Endometrial microvascular endothelial cells (primary cell): ENCODE data around the gene PRSS3. TPM values are rescaled to one million over a fixed set of nuclear protein-coding genes. Genes with fewer than 3 reads are reported as not detected.
"Not testable (repeated sequence)": the region's sequence is repeated elsewhere in the genome, so short reads cannot be mapped to it uniquely, and the experiment has no call there.

Experiments
- in situ Hi-C: cut with HindIII; loops from 2 replicates; pipeline ENCODE4 v1.10.0; 2017; ENCODE audit warnings: low sequenced_read_pairs, low pct_unique_long_range_greater_than_20kb; ENCODE audit errors: inconsistent ontology term
- total RNA-seq: library from RNA; depleted of rRNA; stranded (reverse); fragments of >200 nt; gene quantifications from one replicate; pipeline ENCODE4 v1.2.3, GENCODE V29; 2015; ENCODE audit errors: inconsistent ontology term

The PRSS3 gene
- total RNA-seq, 1 donor from 2014 or later = 90.0 TPM

GRCh38 chr9:33782395-33783152 lies 12.8 kb upstream of the PRSS3 start:
- in situ Hi-C loops = no loop called here

GRCh38 chr9:33785914-33786313 lies 9.4 kb upstream of the PRSS3 start:
- in situ Hi-C loops = no loop called here

- in situ Hi-C loops = no loop called here
These were observed 8.7 kb upstream of the PRSS3 start for GRCh38 chr9:33786681-33787080.

DNA sequence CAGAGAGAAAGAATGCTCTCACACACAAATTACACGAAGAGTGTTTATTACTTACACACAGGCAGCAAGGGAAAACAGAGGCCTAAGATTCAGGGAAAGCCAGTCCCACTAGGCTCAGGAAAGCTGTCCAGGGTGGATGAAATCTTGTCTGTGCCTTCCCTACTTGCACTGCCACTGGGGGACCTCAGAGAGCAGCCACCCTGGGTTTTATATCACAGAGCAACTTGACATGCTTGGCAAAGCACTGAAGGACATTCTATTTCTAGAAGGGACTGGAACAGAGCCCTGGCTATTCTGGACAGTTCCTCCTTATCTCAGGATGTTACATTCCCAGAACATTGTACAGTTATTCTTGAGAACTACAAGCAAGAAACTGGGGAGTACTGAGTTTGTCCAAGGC lies 7.5 kb upstream of the PRSS3 start:
- in situ Hi-C loops = no loop called here

- in situ Hi-C loops = not testable (repeated sequence)
These were observed 5.9 kb upstream of the PRSS3 start for GRCh38 chr9:33789429-33789828.

GRCh38 chr9:33791117-33791516 lies 4.2 kb upstream of the PRSS3 start:
- in situ Hi-C loops = no loop called here

DNA sequence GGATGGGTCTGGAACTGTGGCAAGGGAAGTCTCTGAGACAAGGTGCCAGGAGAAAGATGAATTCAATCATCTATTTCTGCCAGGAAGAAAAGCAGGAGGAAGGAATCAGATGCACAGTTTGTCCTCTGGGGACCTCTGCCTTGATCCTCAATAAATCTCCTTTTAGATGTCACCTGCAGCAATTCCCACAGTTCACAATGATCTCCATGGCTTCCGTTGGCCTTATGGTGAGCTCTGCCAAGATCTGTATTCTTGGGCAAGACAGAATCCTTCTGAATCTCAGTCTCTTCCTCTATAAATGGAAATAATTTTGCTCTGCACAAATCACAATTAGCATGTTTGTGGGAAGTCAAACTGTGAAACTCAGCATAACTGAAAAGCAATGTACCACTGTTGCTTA lies 1.9 kb upstream of the PRSS3 start:
- in situ Hi-C loops = not testable (repeated sequence)

DNA sequence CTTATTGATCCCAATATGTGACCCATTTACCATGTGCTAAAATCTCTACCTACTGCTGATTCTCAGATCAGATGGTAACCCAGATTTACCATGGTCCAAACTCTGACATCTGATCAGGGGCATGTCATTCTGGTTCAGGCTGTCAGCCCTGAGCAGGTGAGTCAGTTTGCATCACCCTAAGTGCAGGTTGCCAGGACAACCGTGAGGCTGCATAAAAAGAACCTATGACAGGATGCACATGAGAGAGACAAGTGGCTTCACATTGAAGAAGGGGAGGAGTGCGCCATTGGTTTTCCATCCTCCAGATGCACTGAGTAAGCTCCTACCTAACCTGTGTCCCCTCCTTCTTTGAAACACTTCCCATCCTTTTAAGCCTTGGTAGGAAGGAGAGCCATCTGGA lies 801 bp upstream of the PRSS3 start:
- in situ Hi-C loops = no loop called here

DNA sequence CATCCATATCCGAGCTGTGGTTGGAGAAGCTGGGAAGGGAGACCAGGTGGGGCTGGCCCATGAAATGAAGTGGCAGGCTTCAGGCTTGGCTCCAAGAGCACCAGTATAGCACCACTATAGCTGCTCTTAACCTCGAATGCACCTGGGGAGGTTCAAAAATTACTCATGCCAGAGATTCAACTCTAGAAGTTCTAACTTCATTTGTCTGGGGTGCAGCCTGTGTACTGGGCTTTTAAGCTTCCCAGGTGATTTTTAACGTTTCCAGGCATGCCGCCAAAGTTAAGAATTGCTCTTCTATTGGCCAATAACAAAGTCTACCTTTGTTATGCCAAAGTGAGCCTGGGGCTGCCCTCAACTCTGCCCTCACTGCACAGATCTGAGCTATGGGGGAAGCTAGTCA lies 458 bp downstream of the PRSS3 start:
- in situ Hi-C loops = no loop called here

- in situ Hi-C loops = not testable (repeated sequence)
These were observed 1.3 kb downstream of the PRSS3 start for GRCh38 chr9:33796679-33797078.

DNA sequence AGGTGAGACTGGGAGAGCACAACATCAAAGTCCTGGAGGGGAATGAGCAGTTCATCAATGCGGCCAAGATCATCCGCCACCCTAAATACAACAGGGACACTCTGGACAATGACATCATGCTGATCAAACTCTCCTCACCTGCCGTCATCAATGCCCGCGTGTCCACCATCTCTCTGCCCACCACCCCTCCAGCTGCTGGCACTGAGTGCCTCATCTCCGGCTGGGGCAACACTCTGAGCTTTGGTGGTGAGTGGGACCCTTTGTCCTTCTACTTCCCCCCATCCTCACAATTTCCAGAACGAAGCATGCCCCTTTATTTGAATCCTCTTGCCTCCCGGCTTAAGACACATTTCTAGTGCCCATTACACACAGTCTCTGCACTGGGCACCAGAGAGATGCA lies 2.5 kb downstream of the PRSS3 start:
- in situ Hi-C loops = no loop called here

DNA sequence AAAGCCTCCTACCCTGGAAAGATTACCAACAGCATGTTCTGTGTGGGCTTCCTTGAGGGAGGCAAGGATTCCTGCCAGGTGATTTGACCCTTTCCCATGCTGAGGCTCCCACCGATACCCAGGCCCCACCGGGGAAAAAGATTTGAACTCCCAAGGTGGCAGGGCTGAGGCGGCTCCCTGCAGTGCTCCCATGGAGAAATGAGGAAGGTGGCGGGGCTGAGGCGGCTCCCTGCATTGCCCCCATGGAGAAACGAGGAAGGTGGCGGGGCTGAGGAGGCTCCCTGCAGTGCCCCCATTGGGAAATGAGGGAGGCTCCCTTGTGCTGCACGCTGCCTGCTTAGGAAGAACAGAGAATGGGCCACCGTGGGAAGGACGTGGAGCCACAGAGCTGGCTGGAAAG lies 3.2 kb downstream of the PRSS3 start:
- in situ Hi-C loops = no loop called here

DNA sequence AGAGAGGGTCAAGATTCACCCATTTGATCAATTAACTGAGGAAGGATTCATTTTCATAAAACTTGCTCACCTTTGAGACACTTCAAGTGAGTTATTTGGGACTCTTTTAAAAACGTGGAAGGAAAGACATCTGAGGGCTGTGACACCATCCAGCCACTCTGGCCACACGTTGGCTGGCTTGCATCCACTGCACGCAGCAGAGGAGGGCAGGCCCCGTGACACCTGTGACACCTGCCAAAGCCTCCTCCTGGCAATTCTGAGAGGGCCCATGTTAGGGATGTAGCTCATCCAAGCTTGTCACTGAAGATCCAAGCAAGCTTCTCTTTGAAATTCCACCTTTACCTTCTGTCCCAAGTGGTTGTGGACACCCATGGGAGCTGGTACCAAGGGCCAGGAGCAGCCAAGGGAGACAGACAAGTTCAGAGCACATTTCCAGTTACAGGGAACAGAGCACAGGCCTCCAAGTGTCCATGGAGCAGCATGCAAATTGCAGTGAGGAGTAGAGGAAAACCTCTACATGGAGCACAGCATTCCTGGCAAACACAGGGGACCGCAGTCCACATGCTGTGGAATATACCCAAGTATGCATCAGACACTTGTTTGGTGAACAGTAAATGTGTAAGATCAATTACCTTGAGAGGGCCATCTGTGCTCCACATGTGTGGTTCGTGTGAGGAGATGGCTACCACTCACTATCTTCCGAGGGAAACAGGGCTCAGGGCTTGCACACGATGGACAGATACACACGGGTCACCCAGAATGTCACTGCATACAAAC lies 4.8 kb downstream of the PRSS3 start:
- in situ Hi-C loops = no loop called here

DNA sequence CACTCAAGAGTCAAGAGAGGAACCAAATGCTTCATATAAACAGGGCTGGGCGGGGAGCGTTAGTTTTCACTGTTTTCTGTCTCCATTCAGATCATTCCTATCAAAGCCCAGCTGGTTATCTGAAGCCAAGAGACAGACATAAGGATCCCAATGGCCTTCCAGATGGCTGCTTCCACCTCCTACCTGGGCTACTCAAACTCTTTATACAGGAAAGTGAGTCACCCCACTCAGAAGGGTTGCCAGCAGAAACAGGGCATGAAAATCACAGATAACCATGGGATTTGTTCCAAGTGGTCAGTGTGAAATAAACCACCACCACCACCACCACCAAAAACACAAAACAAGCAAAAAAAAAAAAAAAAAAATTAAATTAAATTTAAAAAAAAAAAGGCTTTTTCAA lies 5.5 kb downstream of the PRSS3 start:
- in situ Hi-C loops = no loop called here

GRCh38 chr9:33801943-33802500 lies 6.7 kb downstream of the PRSS3 start:
- in situ Hi-C loops = not testable (repeated sequence)

DNA sequence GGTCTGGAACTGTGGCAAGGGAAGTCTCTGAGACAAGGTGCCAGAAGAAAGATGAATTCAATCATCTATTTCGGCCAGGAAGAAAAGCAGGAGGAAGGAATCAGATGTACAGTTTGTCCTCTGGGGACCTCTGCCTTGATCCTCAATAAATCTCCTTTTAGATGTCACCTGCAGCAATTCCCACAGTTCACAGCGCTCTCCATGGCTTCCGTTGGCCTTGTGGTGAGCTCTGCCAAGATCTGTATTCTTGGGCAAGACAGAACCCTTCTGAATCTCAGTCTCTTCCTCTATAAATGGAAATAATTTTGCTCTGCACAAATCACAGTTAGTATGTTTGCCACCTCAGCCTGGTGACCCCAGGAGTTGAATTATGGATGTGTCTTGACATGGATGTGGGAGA lies 8.8 kb downstream of the PRSS3 start:
- in situ Hi-C loops = not testable (repeated sequence)

DNA sequence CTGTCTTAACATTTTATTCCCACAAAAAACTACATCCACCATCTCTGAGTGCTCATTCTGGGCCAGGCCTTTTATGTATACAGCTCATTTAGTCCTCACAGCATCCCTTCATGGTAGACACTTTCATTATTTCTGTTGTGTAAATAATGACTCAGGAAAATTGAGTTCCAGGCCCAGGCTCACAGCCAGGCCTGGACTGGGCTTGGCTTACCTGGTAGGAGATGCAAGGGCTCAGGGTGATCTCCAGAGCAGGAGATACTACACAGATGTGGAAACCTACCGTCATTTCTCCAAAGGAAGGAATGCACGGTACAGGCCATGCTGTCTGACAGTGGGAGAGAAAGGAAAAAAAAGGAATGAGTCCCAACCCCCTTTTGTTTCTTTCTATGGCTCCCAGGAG lies 11.8 kb downstream of the PRSS3 start:
- in situ Hi-C loops = not testable (repeated sequence)

GRCh38 chr9:33808979-33809322 lies 13.6 kb downstream of the PRSS3 start:
- in situ Hi-C loops = not testable (repeated sequence)

- in situ Hi-C loops = no loop called here
These were observed 14.1 kb downstream of the PRSS3 start for GRCh38 chr9:33809506-33809905.
